HepG2 (cell line): ENCODE results near the gene XAF1. TPM values are rescaled to one million over a fixed set of nuclear protein-coding genes. Genes with fewer than 3 reads are reported as not detected.

ENCODE experiments used
- AGO2 ChIP-seq: fragments of 200-400 bp; formaldehyde crosslinking; optimal IDR thresholded peaks from 2 replicates; pipeline ENCODE3; 2017; ENCODE audit warnings: mild to moderate bottlenecking, low read depth, low read length, moderate library complexity
- MXI1 ChIP-seq: IDR thresholded peaks from 3 replicates; pipeline ENCODE4 v1.6.1; 2012; ENCODE audit warnings: low read depth, low read length, inconsistent platforms, borderline replicate concordance
- NCOA2 ChIP-seq: sonication (generic); formaldehyde crosslinking; IDR thresholded peaks from 2 replicates; pipeline ENCODE4 v1.8.0; 2022; ENCODE audit warnings: inconsistent platforms
- NFE2 ChIP-seq: sonication (generic); formaldehyde crosslinking; IDR thresholded peaks from 2 replicates; pipeline ENCODE4 v1.4.0; 2020; ENCODE audit warnings: missing genetic modification reagents
- NFE2L2 ChIP-seq: fragments of 150-350 bp; IDR thresholded peaks from 2 replicates; pipeline ENCODE4 v1.6.1; 2014; ENCODE audit warnings: low read length
- NFKB2 ChIP-seq: sonication (generic); formaldehyde crosslinking; IDR thresholded peaks from 2 replicates; pipeline ENCODE4 v1.4.0; 2020; ENCODE audit warnings: missing genetic modification reagents, borderline replicate concordance
- REL ChIP-seq: sonication (generic); formaldehyde crosslinking; conservative IDR thresholded peaks from 2 replicates; pipeline ENCODE4 v1.8.0; 2022; ENCODE audit warnings: mild to moderate bottlenecking, missing genetic modification reagents, moderate library complexity
- SRY ChIP-seq: sonication (generic); formaldehyde crosslinking; IDR thresholded peaks from 2 replicates; pipeline ENCODE4 v1.8.0; 2022; ENCODE audit warnings: mild to moderate bottlenecking, missing genetic modification reagents
- ZBTB7A ChIP-seq: sonication (generic); formaldehyde crosslinking; IDR thresholded peaks from 2 replicates; pipeline ENCODE4 v1.8.0; 2022; ENCODE audit warnings: mild to moderate bottlenecking, missing genetic modification reagents
- ZBTB8A ChIP-seq: sonication (generic); formaldehyde crosslinking; IDR thresholded peaks from 2 replicates; pipeline ENCODE4 v1.4.0; 2020; ENCODE audit warnings: mild to moderate bottlenecking, low read depth, missing genetic modification reagents, borderline replicate concordance
- ZFP36L1 ChIP-seq: sonication (generic); formaldehyde crosslinking; IDR thresholded peaks from 2 replicates; pipeline ENCODE4 v1.8.0; 2022; ENCODE audit warnings: mild to moderate bottlenecking, missing genetic modification reagents, moderate library complexity
- ZNF12 ChIP-seq: sonication (generic); formaldehyde crosslinking; IDR thresholded peaks from 2 replicates; pipeline ENCODE4 v1.5.0; 2020; ENCODE audit warnings: missing genetic modification reagents
- ZNF331 ChIP-seq: sonication (generic); formaldehyde crosslinking; IDR thresholded peaks from 2 replicates; pipeline ENCODE4 v1.4.0; 2020; ENCODE audit warnings: missing genetic modification reagents
- ZNF678 ChIP-seq: sonication (generic); formaldehyde crosslinking; IDR thresholded peaks from 2 replicates; pipeline ENCODE4 v1.4.0; 2020; ENCODE audit warnings: mild to moderate bottlenecking, missing genetic modification reagents
- polyA plus RNA-seq, 8 experiments: library from polyadenylated mRNA; depleted of rRNA in 3 of 8; stranded (reverse) in 7 of 8; unstranded in 1 of 8; fragments of >200 nt; fragmentation: Illumina TruSeq in 4 of 8; extraction: Trizol in 4 of 8; gene quantifications; 2 replicates each; pipeline versions ENCODE4 v1.2.1 to v1.2.3, GENCODE V29; 2011 to 2016; ENCODE audit warnings: low read depth in 4 of 8, missing spikeins in 1 of 8, mixed read lengths in 1 of 8; ENCODE audit not compliant: insufficient read depth in 1 of 8
- total RNA-seq, 5 experiments: library from RNA; depleted of rRNA; stranded (reverse); fragments of >200 nt; fragmentation: Illumina TruSeq; extraction: Trizol; gene quantifications; 2 replicates each; pipeline ENCODE4 v1.2.3, GENCODE V29; 2016; ENCODE audit warnings: low read depth in 1 of 5
- TF ChIP-seq, protein P1 (sequence below): IDR thresholded peaks from 2 replicates; pipeline ENCODE4 v1.4.0; 2020; ENCODE audit warnings: mild to moderate bottlenecking, missing genetic modification reagents
- TF ChIP-seq, protein P2 (sequence below): sonication (generic); formaldehyde crosslinking; IDR thresholded peaks from 2 replicates; pipeline ENCODE4 v1.5.0; 2020; ENCODE audit warnings: mild to moderate bottlenecking, missing genetic modification reagents
- TF ChIP-seq, protein P3 (sequence below), 2 experiments: fragments of 450-650 bp in 1 of 2; sonication (generic) in 1 of 2; formaldehyde crosslinking; IDR thresholded peaks; 2 replicates each; pipeline versions ENCODE4 v1.5.0 to v1.8.0; 2020 to 2022; ENCODE audit warnings: mild to moderate bottlenecking in 1 of 2, missing genetic modification reagents in 1 of 2
- TF ChIP-seq, protein P4 (sequence below): sonication (generic); formaldehyde crosslinking; IDR thresholded peaks from 2 replicates; pipeline ENCODE4 v1.4.0; 2020; ENCODE audit warnings: missing genetic modification reagents, borderline replicate concordance
- TF ChIP-seq, protein P5 (sequence below): sonication (generic); formaldehyde crosslinking; IDR thresholded peaks from 2 replicates; pipeline ENCODE4 v1.4.0; 2020; ENCODE audit warnings: mild to moderate bottlenecking, missing genetic modification reagents

XAF1 gene
- total and polyA plus RNA-seq, 2 of the 13 experiments (the other 11 are each of a cell fraction or from before 2014, with no cell fraction given) = 1.2 to 2.4 TPM

DNA sequence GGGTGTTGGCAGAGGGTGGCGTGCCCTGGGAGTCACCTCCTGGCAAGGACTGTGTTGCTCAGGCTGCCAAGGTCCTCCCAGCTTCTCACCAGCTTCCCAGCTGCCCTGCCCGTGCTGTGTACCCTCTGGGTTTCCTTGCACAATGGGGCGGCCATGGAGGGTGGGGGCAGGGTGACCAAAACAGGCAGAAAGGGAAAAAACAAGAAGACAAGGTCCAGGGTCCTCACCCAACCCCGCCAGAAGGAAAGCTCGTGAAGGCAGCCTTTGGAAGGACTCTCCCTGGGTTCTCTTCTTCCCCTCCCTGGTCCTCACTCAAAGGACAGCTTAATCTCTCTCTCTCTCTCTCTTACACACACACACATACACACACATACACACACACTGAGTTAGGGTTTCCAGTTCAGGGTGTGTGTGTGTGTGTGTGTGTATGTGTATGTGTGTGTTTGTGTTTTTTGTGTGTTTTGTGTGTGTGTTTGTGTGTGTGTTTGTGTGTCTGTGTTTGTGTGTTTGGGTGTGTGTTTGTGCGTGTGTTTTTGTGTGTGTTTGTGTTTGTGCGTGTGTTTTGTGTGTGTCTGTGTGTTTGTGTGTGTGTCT is 44.7 kb upstream of the XAF1 start (continued):
- TF ChIP-seq ZNF678 (CRISPR knock-in tag) (no peak), AGO2 (no peak), NCOA2 (peak; percentile 54), REL (CRISPR knock-in tag) (no peak), NFKB2 (CRISPR knock-in tag) (no peak), ZNF12 (no peak), NFE2 (CRISPR knock-in tag) (no peak), ZBTB7A (CRISPR knock-in tag) (no peak), ZNF331 (CRISPR knock-in tag) (no peak), NFE2L2 (no peak), MXI1 (no peak), SRY (CRISPR knock-in tag) (no peak), ZBTB8A (no peak), ZFP36L1 (CRISPR knock-in tag) (no peak)
- TF ChIP-seq, protein P1, sequence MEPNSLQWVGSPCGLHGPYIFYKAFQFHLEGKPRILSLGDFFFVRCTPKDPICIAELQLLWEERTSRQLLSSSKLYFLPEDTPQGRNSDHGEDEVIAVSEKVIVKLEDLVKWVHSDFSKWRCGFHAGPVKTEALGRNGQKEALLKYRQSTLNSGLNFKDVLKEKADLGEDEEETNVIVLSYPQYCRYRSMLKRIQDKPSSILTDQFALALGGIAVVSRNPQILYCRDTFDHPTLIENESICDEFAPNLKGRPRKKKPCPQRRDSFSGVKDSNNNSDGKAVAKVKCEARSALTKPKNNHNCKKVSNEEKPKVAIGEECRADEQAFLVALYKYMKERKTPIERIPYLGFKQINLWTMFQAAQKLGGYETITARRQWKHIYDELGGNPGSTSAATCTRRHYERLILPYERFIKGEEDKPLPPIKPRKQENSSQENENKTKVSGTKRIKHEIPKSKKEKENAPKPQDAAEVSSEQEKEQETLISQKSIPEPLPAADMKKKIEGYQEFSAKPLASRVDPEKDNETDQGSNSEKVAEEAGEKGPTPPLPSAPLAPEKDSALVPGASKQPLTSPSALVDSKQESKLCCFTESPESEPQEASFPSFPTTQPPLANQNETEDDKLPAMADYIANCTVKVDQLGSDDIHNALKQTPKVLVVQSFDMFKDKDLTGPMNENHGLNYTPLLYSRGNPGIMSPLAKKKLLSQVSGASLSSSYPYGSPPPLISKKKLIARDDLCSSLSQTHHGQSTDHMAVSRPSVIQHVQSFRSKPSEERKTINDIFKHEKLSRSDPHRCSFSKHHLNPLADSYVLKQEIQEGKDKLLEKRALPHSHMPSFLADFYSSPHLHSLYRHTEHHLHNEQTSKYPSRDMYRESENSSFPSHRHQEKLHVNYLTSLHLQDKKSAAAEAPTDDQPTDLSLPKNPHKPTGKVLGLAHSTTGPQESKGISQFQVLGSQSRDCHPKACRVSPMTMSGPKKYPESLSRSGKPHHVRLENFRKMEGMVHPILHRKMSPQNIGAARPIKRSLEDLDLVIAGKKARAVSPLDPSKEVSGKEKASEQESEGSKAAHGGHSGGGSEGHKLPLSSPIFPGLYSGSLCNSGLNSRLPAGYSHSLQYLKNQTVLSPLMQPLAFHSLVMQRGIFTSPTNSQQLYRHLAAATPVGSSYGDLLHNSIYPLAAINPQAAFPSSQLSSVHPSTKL (CRISPR knock-in tag) = peak; percentile 54
- TF ChIP-seq, protein P2, sequence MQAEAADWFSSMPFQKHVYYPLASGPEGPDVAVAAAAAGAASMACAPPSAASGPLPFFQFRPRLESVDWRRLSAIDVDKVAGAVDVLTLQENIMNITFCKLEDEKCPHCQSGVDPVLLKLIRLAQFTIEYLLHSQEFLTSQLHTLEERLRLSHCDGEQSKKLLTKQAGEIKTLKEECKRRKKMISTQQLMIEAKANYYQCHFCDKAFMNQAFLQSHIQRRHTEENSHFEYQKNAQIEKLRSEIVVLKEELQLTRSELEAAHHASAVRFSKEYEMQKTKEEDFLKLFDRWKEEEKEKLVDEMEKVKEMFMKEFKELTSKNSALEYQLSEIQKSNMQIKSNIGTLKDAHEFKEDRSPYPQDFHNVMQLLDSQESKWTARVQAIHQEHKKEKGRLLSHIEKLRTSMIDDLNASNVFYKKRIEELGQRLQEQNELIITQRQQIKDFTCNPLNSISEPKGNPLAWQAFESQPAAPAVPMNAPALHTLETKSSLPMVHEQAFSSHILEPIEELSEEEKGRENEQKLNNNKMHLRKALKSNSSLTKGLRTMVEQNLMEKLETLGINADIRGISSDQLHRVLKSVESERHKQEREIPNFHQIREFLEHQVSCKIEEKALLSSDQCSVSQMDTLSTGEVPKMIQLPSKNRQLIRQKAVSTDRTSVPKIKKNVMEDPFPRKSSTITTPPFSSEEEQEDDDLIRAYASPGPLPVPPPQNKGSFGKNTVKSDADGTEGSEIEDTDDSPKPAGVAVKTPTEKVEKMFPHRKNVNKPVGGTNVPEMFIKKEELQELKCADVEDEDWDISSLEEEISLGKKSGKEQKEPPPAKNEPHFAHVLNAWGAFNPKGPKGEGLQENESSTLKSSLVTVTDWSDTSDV (CRISPR knock-in tag) = no peak
- TF ChIP-seq, protein P3, sequence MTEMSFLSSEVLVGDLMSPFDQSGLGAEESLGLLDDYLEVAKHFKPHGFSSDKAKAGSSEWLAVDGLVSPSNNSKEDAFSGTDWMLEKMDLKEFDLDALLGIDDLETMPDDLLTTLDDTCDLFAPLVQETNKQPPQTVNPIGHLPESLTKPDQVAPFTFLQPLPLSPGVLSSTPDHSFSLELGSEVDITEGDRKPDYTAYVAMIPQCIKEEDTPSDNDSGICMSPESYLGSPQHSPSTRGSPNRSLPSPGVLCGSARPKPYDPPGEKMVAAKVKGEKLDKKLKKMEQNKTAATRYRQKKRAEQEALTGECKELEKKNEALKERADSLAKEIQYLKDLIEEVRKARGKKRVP (CRISPR knock-in tag; IDR thresholded peaks at IDR 0.05) = peak in 1 of 2 experiments; percentile 43; a peak in 1 of 4 replicates
- TF ChIP-seq, protein P4, sequence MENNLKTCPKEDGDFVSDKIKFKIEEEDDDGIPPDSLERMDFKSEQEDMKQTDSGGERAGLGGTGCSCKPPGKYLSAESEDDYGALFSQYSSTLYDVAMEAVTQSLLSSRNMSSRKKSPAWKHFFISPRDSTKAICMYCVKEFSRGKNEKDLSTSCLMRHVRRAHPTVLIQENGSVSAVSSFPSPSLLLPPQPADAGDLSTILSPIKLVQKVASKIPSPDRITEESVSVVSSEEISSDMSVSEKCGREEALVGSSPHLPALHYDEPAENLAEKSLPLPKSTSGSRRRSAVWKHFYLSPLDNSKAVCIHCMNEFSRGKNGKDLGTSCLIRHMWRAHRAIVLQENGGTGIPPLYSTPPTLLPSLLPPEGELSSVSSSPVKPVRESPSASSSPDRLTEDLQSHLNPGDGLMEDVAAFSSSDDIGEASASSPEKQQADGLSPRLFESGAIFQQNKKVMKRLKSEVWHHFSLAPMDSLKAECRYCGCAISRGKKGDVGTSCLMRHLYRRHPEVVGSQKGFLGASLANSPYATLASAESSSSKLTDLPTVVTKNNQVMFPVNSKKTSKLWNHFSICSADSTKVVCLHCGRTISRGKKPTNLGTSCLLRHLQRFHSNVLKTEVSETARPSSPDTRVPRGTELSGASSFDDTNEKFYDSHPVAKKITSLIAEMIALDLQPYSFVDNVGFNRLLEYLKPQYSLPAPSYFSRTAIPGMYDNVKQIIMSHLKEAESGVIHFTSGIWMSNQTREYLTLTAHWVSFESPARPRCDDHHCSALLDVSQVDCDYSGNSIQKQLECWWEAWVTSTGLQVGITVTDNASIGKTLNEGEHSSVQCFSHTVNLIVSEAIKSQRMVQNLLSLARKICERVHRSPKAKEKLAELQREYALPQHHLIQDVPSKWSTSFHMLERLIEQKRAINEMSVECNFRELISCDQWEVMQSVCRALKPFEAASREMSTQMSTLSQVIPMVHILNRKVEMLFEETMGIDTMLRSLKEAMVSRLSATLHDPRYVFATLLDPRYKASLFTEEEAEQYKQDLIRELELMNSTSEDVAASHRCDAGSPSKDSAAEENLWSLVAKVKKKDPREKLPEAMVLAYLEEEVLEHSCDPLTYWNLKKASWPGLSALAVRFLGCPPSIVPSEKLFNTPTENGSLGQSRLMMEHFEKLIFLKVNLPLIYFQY = no peak
- TF ChIP-seq, protein P5, sequence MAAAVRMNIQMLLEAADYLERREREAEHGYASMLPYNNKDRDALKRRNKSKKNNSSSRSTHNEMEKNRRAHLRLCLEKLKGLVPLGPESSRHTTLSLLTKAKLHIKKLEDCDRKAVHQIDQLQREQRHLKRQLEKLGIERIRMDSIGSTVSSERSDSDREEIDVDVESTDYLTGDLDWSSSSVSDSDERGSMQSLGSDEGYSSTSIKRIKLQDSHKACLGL (CRISPR knock-in tag) = no peak
